Measurements from ENCODE around the gene MRPL17. TPM values are rescaled to one million over a fixed set of nuclear protein-coding genes. Genes with fewer than 3 reads are reported as not detected.
A peak's percentile ranks its signal among the peaks of the same experiment; 100 is the strongest.
"Not testable (repeated sequence)": the region's sequence is repeated elsewhere in the genome, so short reads cannot be mapped to it uniquely, and the experiment has no call there.

The MRPL17 gene
- total RNA-seq, 1 experiment from 2014 or later: 75.0 TPM

DNA sequence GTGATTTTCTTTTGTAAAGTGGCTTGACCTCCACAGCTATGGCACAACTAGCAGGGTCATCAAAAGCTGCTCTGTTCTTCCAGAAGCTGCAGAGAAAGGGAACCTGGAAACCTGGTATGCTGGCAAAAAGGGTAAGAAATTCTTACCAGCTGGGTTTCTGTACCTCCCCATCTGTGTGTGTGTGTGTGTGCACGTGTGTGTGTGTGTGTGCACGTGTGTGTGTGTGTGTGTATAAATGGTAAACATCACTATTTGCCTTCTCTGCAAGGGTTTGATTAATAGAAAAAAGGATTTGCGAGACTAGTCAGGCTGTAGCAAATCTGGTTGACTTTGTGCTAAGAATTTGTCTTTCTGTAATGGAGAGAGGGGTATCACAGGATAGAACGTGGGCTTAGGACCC lies 4.7 kb upstream of the MRPL17 start:
- POLR2A ChIA-PET: interaction anchor here (0.7 kb wide), 1 partner anchor 216 kb away, joined by 4 read pairs; no protein-coding TSS in a partner anchor
- H3K4me2 ChIP-seq (ENCODE audit: low read length): no peak overlapping the region
- intact Hi-C loops (cut with micrococcal nuclease): no loop called here
- BruUV-seq (replicated peaks): no TSS peak
- TF ChIP-seq CEBPB (IDR thresholded peaks at IDR 0.05; ENCODE audit: low read depth): no peak
- no peak overlapping the region for H3K4me3 ChIP-seq (replicated peaks in 1 of 2; ENCODE audit: low read depth in 1 of 2, low read length in 2 of 2)
- H3K27ac ChIP-seq (ENCODE audit: low read depth, low read length): no peak overlapping the region
- peaks cover 3 to 7% of the 10 kb centered on the region in 2 experiments; a peak in 2 of 4 replicates for H3K4me1 ChIP-seq (ENCODE audit: control insufficient read depth in 1 of 2, insufficient read depth in 2 of 2, low read length in 2 of 2)
- no peak overlapping the region for H3K9ac ChIP-seq (ENCODE audit: low read length)
- CTCF ChIA-PET: interaction anchor here (0.8 to 1.6 kb wide), 2 partner anchors 309 to 325 kb away, joined by 3 read pairs; no protein-coding TSS in a partner anchor
- no peak overlapping the region for H2AFZ ChIP-seq (ENCODE audit: low read depth, low read length, poor library complexity, severe bottlenecking)
- peaks cover 3% of the 10 kb centered on the region for H3K79me2 ChIP-seq (ENCODE audit: insufficient read depth, low read length)
- no peaks in the 10 kb centered on the region for H3K9me2 ChIP-seq (ENCODE audit: insufficient read depth)
- ATAC-seq: no peak
- no peak for DNase-seq (ENCODE audit: low read depth, low spot score)
- RAD21 ChIA-PET (ENCODE audit: low non-redundant PET in 1 of 2, low total read pairs in 2 of 2, uncharacterized antibody in 2 of 2, unreplicated experiment in 2 of 2): no interaction called here
- no peaks in the 10 kb centered on the region for H4K20me1 ChIP-seq (ENCODE audit: insufficient read depth)
- H3K9me3 ChIP-seq (ENCODE audit: control insufficient read depth in 1 of 2, insufficient read depth in 1 of 2, low read depth in 1 of 2, low read length in 2 of 2): peaks cover 0 to 6% of the 10 kb centered on the region in 2 experiments; a peak in 1 of 4 replicates
- no peaks in the 10 kb centered on the region for H3K27me3 ChIP-seq (ENCODE audit: insufficient read depth, low read length)
- H3K36me3 ChIP-seq (ENCODE audit: control insufficient read depth in 1 of 2, insufficient read depth in 2 of 2, low read length in 2 of 2): no peaks in the 10 kb centered on the region

DNA sequence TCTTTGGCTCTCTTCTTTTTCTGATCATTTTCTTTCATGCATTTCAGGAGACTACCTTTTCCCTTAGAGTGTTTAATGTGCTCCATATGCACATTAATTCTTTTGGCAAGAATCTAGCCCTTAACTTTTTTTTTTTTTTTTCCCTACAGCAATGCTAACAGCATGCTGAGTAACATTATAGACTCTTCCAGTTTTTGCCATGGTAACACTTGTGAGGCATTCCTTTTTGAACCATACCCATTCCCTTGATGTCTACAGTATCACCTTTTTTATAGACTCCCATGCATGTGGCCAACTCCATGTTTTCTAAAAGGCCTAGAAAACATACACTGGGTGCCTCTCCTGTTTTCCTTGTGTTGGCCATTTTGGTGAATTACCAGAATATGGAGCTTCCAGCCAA lies 2.9 kb upstream of the MRPL17 start:
- Histone ChIP-seq H3K79me2 (ENCODE audit: insufficient read depth, low read length) (peaks cover 21% of the 10 kb centered on the region), H2AFZ (ENCODE audit: low read depth, low read length, poor library complexity, severe bottlenecking) (no peak overlapping the region), H3K27me3 (ENCODE audit: insufficient read depth, low read length) (no peaks in the 10 kb centered on the region), H3K9ac (ENCODE audit: low read length) (no peak overlapping the region), H3K4me3 (replicated peaks in 1 of 2; ENCODE audit: low read depth in 1 of 2, low read length in 2 of 2) (no peak overlapping the region), H3K27ac (ENCODE audit: low read depth, low read length) (no peak overlapping the region), H3K4me1 (ENCODE audit: control insufficient read depth in 1 of 2, insufficient read depth in 2 of 2, low read length in 2 of 2) (peaks cover 7 to 15% of the 10 kb centered on the region in 2 experiments; a peak in 3 of 4 replicates), H3K4me2 (ENCODE audit: low read length) (no peak overlapping the region), H3K9me3 (ENCODE audit: control insufficient read depth in 1 of 2, insufficient read depth in 1 of 2, low read depth in 1 of 2, low read length in 2 of 2) (peaks cover 0 to 6% of the 10 kb centered on the region in 2 experiments; a peak in 1 of 4 replicates), H4K20me1 (ENCODE audit: insufficient read depth) (no peaks in the 10 kb centered on the region), H3K9me2 (ENCODE audit: insufficient read depth) (no peaks in the 10 kb centered on the region), H3K36me3 (ENCODE audit: control insufficient read depth in 1 of 2, insufficient read depth in 2 of 2, low read length in 2 of 2) (peaks cover 7 to 9% of the 10 kb centered on the region in 2 experiments)
- TF ChIP-seq EGR1 (IDR thresholded peaks at IDR 0.05; ENCODE audit: low read depth): no peak
- no peak for TF ChIP-seq EZH2phosphoT487 (IDR thresholded peaks at IDR 0.05; ENCODE audit: borderline replicate concordance)
- TF ChIP-seq RAD21 (IDR thresholded peaks at IDR 0.05; ENCODE audit: low read depth): no peak
- TF ChIP-seq SRF (IDR thresholded peaks at IDR 0.05; ENCODE audit: low read depth): no peak
- TF ChIP-seq, protein P1, sequence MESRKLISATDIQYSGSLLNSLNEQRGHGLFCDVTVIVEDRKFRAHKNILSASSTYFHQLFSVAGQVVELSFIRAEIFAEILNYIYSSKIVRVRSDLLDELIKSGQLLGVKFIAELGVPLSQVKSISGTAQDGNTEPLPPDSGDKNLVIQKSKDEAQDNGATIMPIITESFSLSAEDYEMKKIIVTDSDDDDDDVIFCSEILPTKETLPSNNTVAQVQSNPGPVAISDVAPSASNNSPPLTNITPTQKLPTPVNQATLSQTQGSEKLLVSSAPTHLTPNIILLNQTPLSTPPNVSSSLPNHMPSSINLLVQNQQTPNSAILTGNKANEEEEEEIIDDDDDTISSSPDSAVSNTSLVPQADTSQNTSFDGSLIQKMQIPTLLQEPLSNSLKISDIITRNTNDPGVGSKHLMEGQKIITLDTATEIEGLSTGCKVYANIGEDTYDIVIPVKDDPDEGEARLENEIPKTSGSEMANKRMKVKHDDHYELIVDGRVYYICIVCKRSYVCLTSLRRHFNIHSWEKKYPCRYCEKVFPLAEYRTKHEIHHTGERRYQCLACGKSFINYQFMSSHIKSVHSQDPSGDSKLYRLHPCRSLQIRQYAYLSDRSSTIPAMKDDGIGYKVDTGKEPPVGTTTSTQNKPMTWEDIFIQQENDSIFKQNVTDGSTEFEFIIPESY (IDR thresholded peaks at IDR 0.05; ENCODE audit: extremely low read depth, insufficient replicate concordance, low read length): no peak
- TF ChIP-seq SIN3A (IDR thresholded peaks at IDR 0.05; ENCODE audit: low read depth): no peak
- TF ChIP-seq SP1 (IDR thresholded peaks at IDR 0.05; ENCODE audit: low read depth): no peak
- DNase-seq (ENCODE audit: low read depth, low spot score) (no peak), ATAC-seq (no peak)
- ChIA-PET POLR2A (no interaction called here), RAD21 (ENCODE audit: low non-redundant PET in 1 of 2, low total read pairs in 2 of 2, uncharacterized antibody in 2 of 2, unreplicated experiment in 2 of 2) (no interaction called here), CTCF (interaction anchor here (1.2 kb wide), 1 partner anchor 155 kb away, joined by 3 read pairs; no protein-coding TSS in a partner anchor)
- intact Hi-C loops (cut with micrococcal nuclease): no loop called here
- no TSS peak for BruUV-seq (replicated peaks)

DNA sequence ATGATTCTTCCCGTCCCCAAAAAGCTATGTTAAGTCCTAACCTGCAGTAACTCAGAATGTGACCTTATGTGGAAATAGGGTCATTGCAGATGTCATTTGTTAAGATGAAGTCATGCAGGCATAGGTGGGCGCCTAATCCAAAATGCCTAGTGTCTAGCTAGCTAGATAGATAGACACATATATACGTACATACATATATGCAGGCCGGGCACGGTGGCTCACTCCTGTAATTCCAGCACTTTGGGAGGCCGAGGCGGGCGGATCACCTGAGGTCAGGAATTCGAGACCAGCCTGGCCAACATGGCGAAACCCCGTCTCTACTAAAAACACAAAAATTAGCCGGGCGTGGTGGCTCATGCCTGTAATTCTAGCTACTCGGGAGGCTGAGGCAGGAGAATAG lies 928 bp upstream of the MRPL17 start:
- ATAC-seq; DNase-seq (ENCODE audit: low read depth, low spot score); BruUV-seq (replicated peaks); H3K9me2 ChIP-seq (ENCODE audit: insufficient read depth); H3K9me3 ChIP-seq (ENCODE audit: control insufficient read depth in 1 of 2, insufficient read depth in 1 of 2, low read depth in 1 of 2, low read length in 2 of 2); POLR2A ChIA-PET; H3K27me3 ChIP-seq (ENCODE audit: insufficient read depth, low read length); intact Hi-C loops (cut with micrococcal nuclease); H3K27ac ChIP-seq (ENCODE audit: low read depth, low read length); H4K20me1 ChIP-seq (ENCODE audit: insufficient read depth): not testable (repeated sequence)
- H3K4me2 ChIP-seq (ENCODE audit: low read length): peak overlapping the region; percentile 94
- H3K4me1 ChIP-seq (ENCODE audit: control insufficient read depth in 1 of 2, insufficient read depth in 2 of 2, low read length in 2 of 2): peaks cover 7 to 15% of the 10 kb centered on the region in 2 experiments; a peak in 3 of 4 replicates
- peaks cover 13 to 14% of the 10 kb centered on the region in 2 experiments for H3K36me3 ChIP-seq (ENCODE audit: control insufficient read depth in 1 of 2, insufficient read depth in 2 of 2, low read length in 2 of 2)
- peak overlapping the region; percentile 62 for H2AFZ ChIP-seq (ENCODE audit: low read depth, low read length, poor library complexity, severe bottlenecking)
- ChIA-PET CTCF (interaction anchor here (1.3 to 2.6 kb wide), 4 partner anchors 11 to 305 kb away, joined by 16 to 27 read pairs (median 18); no protein-coding TSS in a partner anchor), RAD21 (ENCODE audit: low non-redundant PET in 1 of 2, low total read pairs in 2 of 2, uncharacterized antibody in 2 of 2, unreplicated experiment in 2 of 2) (interaction anchor here in 1 of 2 experiments (1.3 kb wide), 1 partner anchor 153 kb away, joined by 6 read pairs; no protein-coding TSS in a partner anchor)
- H3K4me3 ChIP-seq (replicated peaks in 1 of 2; ENCODE audit: low read depth in 1 of 2, low read length in 2 of 2): peak overlapping the region; percentile 49 to 92; a peak in 3 of 4 replicates
- H3K79me2 ChIP-seq (ENCODE audit: insufficient read depth, low read length): peaks cover 26% of the 10 kb centered on the region
- peak overlapping the region; percentile 98; the same call in 1 of the 2 replicates for H3K9ac ChIP-seq (ENCODE audit: low read length)
